G401 (cell line): Measurements from ENCODE around the gene KCNJ13. TPM values are rescaled to one million over a fixed set of nuclear protein-coding genes. Genes with fewer than 3 reads are reported as not detected.
"Not testable (repeated sequence)": the region's sequence is repeated elsewhere in the genome, so short reads cannot be mapped to it uniquely, and the experiment has no call there.

Source experiments
- DNase-seq: peaks from one replicate; pipeline ENCODE4 v3.0.0-alpha.2; 2015; ENCODE audit warnings: low spot score
- in situ Hi-C: cut with HindIII; loops from 2 replicates; pipeline ENCODE4 v1.10.0; 2016; ENCODE audit warnings: low sequenced_read_pairs, mixed read lengths
- total RNA-seq: library from RNA; depleted of rRNA; stranded (reverse); fragments of >200 nt; shearing (Covaris generic); gene quantifications from 2 replicates; pipeline ENCODE4 v1.2.3, GENCODE V29; 2014

KCNJ13 gene
- total RNA-seq, 1 experiment from 2014 or later, result not detected

DNA sequence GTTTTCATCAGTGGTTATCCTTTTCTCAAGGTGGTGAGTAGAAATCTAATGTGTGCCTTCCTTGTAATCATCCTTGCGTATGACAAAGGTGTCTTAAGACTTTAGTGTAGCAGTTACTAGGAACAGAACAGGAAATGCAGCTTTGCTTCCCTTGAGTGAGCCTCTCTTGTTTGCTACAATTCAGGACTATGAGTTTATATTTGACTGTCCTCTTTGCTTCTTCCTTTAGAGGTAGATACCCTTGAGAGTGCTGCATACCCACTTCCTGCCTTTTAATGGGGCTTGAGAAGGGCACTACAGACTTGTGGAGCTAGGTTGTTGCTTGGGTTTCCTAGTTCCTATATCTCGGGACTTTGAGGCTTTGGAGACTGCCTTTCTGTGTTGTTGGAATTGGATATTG lies 3.8 kb downstream of the KCNJ13 start:
- in situ Hi-C loops, result no loop called here
- no peak for DNase-seq

DNA sequence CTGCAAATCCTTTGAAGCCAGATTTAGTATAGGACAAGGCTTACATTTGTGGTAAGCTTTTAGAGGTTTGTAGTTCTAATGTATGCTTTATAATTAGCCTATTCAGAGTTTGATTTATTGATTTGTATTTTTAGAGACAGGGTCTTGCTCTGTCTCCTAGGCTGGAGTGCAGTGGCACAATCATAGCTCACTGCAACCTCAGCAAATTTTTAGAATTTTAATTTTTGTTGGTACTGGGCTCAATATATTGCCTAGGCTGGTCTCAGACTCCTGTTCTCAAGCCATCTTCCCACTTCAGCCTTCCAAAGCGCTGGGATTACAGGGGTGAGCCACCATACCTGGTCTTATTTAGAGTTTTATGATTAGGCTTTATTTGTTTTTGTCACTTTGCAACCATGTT lies 4.5 kb downstream of the KCNJ13 start:
- in situ Hi-C loops, result no loop called here

DNA sequence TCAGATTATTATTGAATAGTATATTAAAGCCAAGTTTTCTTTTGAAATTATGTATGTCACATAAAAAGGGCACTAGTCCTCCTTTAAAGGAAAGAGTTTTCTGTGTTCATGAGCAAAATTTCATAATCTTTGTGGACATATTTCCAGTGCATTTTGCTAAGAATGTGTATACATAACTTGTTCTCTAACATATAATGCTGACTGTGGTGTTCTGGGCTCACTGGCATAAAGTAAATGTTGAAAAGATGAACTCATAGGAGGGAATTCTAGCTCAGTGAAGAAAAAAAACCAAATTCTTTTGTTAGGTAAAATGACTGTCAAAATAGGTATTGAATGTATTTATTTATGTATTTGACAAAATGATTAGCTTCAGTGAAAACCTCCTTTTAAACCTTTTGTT lies 6.2 kb downstream of the KCNJ13 start:
- in situ Hi-C loops, result no loop called here
- no peak for DNase-seq

More for the DNA sequence above, 4.5 kb downstream of the KCNJ13 start:
- no peak for DNase-seq

DNA sequence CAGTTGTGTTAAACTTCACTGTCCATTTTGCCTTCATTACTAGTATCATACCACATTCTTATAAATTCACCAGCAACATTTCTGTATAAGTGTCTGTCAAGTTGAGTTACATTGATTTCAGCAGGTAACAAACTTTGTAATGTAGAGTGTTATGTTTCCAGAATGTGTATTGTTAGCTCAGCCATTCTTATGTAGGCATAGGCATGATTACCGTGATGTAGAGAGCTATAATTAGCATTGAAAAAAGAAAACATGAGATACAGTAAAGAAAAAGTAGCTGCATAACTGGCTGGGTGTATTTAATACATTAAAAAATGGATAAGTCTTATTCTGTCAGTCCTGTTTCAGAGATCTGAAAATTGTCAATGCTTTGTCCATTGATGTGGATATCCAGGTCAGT lies 8.5 kb downstream of the KCNJ13 start:
- in situ Hi-C loops, result no loop called here
- no peak for DNase-seq

DNA sequence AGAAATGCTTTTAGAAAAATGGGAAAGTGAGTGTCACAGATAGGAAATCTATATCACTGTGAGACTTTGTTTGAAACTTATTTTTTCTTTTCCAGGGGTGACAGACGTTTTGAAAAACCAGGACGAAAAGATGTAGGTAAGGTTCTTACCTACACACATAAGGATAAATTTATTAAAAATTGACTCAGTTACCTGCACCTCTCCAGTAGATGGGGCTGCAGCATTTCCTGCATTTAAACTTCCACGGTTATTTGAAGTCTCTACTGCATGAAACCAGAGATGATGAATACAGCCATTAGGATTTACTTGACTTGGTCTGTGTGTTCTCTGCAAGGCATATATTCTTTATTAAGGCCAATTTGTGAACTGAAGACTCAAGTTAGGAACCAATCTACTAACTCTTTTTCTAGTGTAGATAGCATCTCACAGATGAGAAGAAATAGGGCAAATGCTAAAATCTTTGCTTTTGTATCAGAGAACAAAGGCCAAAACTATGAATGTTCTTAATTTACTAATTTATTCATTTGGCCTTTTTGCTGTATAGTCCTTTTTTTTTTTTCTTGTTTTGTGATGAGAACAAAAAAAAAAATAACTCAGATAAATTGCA lies 15.0 kb downstream of the KCNJ13 start:
- DNase-seq, result peak; percentile 53
- in situ Hi-C loops, result no loop called here

DNA sequence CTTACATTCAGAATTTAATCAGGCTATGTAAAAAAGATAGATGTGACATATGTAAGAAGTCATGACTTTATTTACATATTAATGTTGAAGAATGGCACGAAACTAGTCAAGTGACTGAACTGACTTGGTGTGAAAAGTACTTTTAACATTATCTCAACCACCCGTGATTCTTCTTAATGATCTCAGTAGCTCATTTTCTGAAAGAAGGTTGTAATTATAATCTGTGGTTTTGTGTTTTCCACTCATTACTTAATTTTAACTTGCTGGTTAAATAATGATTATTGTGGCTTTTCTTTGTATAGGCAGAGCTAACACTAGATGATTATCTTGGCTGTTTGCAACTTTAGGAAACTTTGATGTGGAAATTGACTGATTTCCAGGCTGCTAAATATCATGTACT lies 18.5 kb downstream of the KCNJ13 start:
- DNase-seq, result no peak
- in situ Hi-C loops, result no loop called here

DNA sequence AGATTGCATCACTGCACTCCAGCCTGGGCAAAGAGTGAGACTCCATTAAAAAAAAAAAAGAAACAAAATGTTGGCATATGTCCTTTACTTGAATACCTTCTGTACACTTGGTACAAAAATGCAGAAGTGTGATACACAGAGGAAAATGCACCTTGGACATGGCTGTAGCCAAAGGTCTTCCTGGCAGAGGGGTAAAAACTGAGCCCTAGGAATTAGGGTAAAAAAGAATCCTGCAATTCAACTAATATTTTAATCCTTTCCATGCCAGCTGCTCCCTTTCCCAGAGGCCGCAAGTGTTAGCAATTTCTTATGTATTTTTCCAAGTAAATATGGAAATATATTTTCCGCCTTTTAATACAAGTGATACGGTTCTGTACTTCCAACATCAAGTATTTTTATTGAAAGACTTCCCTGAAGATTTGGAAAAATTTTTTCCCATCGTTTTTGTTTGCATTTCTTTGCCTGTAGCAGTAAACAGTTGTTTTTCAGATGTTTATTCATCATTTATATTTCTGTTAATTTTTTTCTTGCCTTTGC lies 26.2 kb downstream of the KCNJ13 start:
- in situ Hi-C loops, result no loop called here
- DNase-seq, result no peak

DNA sequence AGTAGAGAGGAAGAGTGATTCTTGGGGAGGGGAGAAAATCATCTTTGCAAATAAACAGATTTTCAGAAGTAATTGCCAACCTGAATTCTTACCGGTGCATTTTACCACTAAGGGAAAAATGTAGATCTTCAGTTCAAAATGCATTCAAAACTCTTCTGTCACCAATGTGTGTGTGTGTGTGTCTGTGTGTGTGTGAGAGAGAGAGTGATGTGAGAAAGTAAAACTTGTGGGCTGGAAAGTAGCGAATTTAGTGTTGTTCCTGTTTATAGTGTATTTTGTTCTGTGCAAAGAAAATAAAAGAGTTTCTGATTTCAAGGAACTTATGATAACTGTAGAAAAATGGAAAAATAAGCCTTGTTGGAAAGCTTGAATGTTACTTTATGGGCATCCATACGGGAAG lies 27.0 kb downstream of the KCNJ13 start:
- in situ Hi-C loops, result no loop called here
- DNase-seq, result no peak

DNA sequence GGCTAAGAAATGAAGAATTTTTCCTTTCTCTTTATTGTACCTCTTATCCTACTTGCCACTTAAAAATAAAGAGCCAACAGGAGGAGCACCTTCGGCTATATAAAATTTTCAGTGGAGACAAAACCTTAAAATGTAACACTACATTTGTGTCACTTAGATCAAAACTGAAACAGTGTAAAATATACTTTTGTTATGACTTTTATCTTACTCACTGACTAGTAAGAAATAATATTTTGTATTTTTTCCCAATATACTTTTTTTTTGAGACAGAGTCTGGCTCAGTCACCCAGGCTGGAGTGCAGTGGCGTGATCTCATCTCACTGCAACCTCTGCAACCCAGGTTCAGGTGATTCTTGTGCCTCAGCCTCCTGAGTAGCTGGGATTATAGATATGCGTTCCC lies 28.3 kb downstream of the KCNJ13 start:
- in situ Hi-C loops, result no loop called here

DNA sequence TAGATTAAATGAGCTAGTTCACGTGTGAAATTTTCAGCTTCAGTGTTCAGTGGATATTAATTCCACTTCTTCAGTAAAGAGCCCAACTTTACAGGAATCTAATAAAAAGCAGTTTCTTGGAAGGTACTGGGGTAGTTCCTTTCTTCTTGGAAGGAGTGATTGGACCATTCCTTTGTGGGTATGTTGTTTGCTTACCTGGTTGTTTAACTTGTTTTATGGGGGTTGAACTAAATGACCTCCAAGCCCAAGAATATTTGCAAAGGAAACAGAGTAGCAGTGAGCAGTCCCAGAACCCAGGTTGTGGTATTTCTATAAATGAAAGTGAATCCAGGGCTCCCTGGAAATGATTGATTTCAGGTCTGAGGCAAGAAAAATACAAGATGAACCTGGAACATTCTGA lies 31.4 kb downstream of the KCNJ13 start:
- no peak for DNase-seq
- in situ Hi-C loops, result no loop called here

More for the DNA sequence above, 28.3 kb downstream of the KCNJ13 start:
- no peak for DNase-seq

DNA sequence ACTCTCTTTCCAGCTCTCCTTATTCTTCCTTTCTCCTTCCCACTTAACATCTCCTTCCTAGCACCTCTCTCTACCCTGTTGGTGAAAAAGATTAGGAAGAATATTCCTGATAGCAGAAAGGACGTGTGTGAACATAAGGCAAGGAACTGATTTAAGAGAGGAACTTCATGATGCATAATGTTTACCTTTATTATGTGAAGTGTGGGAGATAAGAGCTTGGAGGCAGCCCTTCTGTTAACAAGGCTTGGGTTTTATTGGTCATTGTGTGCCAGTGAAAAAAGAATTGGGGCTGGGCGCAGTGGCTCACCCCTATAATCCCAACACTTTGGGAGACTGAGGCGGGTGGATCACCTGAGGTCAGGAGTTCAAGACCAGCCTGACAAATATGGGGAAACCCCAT lies 34.4 kb downstream of the KCNJ13 start:
- DNase-seq, result no peak
- in situ Hi-C loops, result no loop called here

DNA sequence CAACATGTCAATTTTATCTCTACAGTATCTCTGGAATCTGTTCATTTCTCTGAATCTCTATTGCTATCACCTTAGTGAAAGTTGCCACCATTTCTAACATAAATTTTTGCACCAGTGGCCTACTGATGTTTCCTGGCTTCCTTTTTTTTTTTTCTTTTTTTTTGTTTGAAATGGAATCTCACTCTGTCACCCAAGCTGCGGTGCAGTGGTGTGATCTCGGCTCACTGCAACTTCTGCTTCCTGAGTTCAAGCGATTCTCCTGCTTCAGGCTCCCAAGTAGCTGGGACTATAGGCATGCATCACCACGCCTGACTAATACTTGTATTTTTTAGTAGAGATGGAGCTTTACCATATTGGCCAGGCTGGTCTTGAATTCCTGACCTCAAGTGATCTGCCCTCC lies 35.1 kb downstream of the KCNJ13 start:
- in situ Hi-C loops, result no loop called here
- DNase-seq, result no peak

DNA sequence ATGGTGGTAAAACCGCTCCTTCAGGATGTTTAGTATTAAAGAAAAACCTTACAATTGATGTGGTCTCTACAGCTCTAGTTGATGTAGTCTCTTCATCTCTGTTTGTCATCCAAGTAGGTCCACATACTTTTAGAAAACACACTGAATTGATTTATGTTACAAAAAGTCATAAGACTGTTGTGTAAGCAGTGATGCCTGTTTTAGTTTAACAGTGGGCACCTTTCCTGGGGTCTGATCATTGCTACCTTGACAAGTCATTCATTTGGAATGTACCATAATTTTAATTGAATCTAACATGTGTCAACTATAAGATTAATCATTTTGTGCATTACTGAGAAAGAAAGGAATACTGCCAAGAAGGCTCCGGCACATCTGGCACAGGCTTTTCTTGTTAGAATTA lies 44.9 kb downstream of the KCNJ13 start:
- in situ Hi-C loops, result no loop called here
- no peak for DNase-seq

DNA sequence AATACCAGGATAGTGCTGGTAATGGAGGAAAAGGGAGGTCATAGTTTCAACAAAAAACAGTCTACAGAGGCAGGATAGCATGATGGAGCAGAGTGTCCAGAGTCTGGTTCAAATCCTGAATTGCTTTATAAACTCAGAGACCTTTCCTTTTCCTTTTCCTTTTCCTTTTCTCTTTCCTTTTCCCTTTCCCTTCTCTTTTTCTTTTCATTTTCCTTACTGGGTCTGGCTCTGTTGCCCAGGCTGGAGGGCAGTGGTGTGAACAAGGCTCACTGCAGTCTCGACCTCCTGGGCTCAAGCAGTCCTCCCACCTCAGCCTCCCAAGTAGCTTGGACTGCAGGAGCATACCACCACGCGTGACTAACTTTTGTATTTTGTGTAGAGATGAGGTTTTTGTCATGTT lies 47.6 kb downstream of the KCNJ13 start:
- no peak for DNase-seq
- in situ Hi-C loops, result no loop called here

DNA sequence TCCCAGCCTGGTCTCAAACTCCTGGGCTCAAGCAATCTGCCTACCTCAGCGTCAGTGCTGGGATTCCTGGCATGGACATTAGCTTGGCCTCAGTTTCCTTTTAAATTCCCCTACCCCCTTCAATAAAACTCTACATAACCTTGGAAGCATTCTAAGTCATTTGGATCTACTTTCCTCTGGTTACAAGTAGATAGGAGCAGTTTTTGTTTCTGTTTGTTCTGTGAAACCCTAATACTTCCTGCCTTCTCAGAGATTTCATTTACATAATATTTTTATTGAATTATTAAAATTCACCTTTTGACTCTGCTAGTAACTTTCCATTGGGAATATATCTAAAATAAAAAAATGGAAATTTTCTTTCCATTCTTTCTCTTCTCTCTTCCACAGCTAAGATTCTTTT lies 53.3 kb downstream of the KCNJ13 start:
- no peak for DNase-seq
- in situ Hi-C loops, result no loop called here

DNA sequence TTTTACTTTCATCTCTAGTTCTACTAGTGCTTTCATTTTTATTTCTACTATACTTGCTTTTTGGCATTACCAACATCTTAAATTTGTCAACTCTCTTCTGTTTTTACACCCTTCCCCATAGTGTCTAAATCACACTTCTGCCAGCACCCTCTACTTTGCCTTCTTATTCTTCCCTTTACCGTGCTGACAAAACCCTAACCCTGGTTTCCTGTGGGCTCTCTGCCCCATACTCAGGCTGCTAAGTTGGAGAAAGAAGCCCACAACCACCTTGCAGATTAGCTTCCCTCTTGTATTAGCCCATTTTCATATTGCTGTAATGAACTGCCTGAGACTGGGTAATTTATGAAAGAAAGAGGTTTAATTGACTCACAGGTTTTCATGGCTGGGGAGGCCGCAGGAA lies 54.5 kb downstream of the KCNJ13 start:
- in situ Hi-C loops, result no loop called here
- DNase-seq, result no peak

DNA sequence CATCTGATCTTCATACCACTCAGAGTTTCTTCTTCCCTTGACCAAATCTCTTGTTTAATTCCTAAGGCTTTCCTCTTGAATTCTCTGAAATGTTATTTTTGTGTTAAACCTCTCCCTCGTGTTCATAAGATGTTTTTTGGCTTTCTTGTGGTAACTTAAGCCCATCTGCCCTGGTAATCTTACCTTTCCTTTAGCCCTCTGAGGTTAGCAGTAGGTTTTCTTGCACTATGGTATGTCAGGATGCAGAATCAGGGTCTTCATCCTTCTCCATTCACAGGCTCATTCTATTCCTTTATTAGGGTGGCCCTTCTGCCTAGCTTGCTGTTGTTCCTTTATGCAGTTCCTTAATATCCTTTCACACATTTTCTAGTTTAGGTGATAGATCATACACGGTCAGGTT lies 55.1 kb downstream of the KCNJ13 start:
- in situ Hi-C loops, result no loop called here

DNA sequence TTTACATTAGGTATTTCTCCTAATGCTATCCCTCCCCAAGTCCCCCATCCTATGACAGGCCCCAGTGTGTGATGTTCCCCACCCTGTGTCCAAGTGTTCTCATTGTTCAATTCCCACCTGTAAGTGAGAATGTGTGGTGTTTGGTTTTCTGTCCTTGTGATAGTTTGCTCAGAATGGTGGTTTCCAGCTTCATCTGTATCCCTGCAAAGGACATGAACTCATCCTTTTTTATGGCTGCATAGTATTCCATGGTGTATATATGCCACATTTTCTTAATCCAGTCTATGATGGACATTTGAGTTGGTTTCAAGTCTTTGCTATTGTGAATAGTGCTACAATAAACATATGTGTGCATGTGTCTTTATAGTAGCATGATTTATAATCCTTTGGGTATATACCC lies 56.3 kb downstream of the KCNJ13 start:
- in situ Hi-C loops, DNase-seq: not testable (repeated sequence)

More for the DNA sequence above, 55.1 kb downstream of the KCNJ13 start:
- DNase-seq, result no peak
